Right cardiac atrium (tissue), 5 donors: ENCODE results near the gene HOXD4. TPM values are rescaled to one million over a fixed set of nuclear protein-coding genes. Genes with fewer than 3 reads are reported as not detected.

Experiments
- ATAC-seq, 2 donors: fragments of 200-7000 bp; cut with Tn5 transposase; one replicate each; pipeline versions ENCODE4 v1.8.0 to v1.9.1; 2020; ENCODE audit warnings: moderate library complexity in 2 of 2, mild to moderate bottlenecking in 1 of 2
- DNase-seq, 3 donors: peaks; one replicate each; pipeline ENCODE4 v3.0.0-alpha.2; 2020
- H3K27ac ChIP-seq: one replicate; pipeline ENCODE4 v1.5.1; 2013; ENCODE audit warnings: mild to moderate bottlenecking, low read length, control low read depth, moderate library complexity
- H3K27me3 ChIP-seq: one replicate; pipeline ENCODE4 v1.6.1; 2013; ENCODE audit not compliant: control insufficient read depth, insufficient read depth
- H3K4me1 ChIP-seq: one replicate; pipeline ENCODE4 v1.6.1; 2013; ENCODE audit warnings: low read length; ENCODE audit not compliant: control insufficient read depth, insufficient read depth
- H3K4me3 ChIP-seq: one replicate; pipeline ENCODE4 v1.5.1; 2013; ENCODE audit warnings: low read length, control low read depth
- H3K9me3 ChIP-seq: one replicate; pipeline ENCODE4 v1.6.1; 2013; ENCODE audit warnings: low read length; ENCODE audit not compliant: control insufficient read depth
- WGBS: extraction: QIAGEN DNeasy Blood & Tissue Kit; methylation state at CpG from one replicate; pipeline ENCODE4 v1.1.7; 2013; 5-methylcytosine and 5-hydroxymethylcytosine counted together
- intact Hi-C, 4 donors: fragments of 100-400 bp; cut with DNase I; formaldehyde crosslinking; loops; one replicate each; pipeline versions ENCODE4 v1.11.0 to v1.14.0; 2022 to 2023
- polyA plus RNA-seq: library from polyadenylated mRNA; stranded (reverse); fragments of 200-250 nt; gene quantifications from one replicate; pipeline ENCODE4 v1.2.3, GENCODE V29; 2013
- total RNA-seq, 4 donors: library from RNA; stranded (reverse); fragmentation: NEBNext Ultra II Directional; extraction: Animal tissue kit (Norgen Biotek cat#: 25700); gene quantifications; one replicate each; pipeline ENCODE4 v1.2.1, GENCODE V29; 2021
- donor health status: healthy with polysubstance abuse.
- donor health status: DM: no; HTN: yes; CAD: no.
- donor health status: DM: no; HTN: no; CAD: no.
- donor health status: DM: no; HTN: yes; CAD: no; lungs with severe emphysema.
- donor health status: DM: yes; HTN: yes; CAD: no.

The HOXD4 gene
- total and polyA plus RNA-seq, 5 donors: 0.29 TPM; not detected in 4

DNA sequence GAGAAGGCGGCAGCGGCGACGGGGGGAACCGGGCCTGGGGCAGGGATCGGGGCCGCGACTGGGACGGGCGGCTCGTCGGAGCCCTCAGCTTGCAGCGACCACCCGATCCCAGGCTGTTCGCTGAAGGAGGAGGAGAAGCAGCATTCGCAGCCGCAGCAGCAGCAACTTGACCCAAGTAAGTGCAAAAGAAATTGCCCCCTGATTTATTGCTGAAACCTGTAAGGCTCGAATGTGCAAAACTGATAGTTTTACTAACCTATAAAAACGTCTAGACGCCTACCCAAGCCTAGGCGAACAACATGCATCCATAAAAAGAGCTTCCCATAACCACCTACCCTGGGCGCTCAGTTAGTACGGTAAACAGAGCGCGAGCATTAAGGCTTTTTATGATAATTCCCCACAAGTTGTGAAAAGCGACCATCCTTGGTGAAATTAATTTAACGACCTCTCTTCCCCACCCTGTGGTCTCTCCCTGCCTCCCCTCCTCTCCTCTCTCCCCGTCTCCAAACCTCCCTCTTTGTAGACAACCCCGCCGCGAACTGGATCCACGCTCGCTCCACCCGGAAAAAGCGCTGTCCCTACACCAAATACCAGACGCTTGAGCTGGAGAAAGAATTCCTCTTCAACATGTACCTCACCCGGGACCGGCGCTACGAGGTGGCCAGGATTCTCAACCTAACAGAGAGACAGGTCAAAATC is 27.8 kb upstream of the HOXD4 start:
- Histone ChIP-seq H3K4me3 (peak overlapping the region; percentile 47), H3K4me1 (peaks cover 6% of the 10 kb centered on the region), H3K27me3 (peaks cover 7% of the 10 kb centered on the region), H3K27ac (no peak overlapping the region), H3K9me3 (no peaks in the 10 kb centered on the region)
- intact Hi-C loops: loop anchor here in 1 of 4 donors (10.0 kb wide), 1 partner anchor 431 kb away; no protein-coding TSS in a partner anchor
- ATAC-seq (no peak), DNase-seq (no peak)
- WGBS: 7% methylated on average over 40 of the region's 40 CpGs

DNA sequence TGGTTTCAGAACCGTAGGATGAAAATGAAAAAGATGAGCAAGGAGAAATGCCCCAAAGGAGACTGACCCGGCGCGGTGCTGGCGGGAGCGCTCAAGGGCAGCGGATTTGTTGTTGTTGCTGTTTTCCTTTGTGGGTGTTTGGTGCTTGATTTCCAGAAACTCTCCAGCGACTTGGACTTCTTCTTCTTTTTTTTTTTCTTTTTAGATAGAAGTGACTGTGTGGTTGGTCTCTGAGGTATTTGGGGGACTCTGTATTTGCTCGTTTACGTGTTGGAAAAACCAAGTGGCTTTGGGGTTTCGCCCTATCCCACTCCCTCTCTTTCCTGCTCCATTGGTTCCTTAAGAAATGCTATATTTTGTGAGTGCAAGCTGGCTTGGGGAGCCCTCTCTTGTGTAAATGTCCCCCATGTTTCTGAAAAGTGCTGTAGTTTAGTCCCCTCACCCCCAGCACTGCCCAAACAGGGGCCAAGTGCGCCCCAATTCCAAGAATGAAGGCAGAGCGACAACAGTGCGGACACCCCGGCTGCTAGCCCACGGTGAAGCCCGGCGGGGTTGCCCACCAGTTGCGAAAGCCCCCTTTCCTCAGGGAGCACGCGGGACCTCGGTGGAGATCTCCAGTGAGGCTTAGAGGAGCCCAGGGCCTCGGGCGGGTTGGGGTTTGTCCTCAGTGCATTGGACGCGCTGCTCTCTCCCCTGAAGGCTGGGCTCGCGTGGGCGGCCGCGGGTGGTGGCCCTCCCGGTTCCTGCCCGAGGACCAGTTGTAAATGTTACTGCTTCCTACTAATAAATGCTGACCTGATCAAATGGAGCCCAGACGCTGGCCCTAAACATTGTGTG is 27.0 kb upstream of the HOXD4 start:
- no peak overlapping the region for H3K4me3 ChIP-seq
- no peaks in the 10 kb centered on the region for H3K9me3 ChIP-seq
- ATAC-seq (no peak), DNase-seq (no peak)
- peaks cover 7% of the 10 kb centered on the region for H3K4me1 ChIP-seq
- no peak overlapping the region for H3K27ac ChIP-seq
- H3K27me3 ChIP-seq: peaks cover 7% of the 10 kb centered on the region
- WGBS: 13% methylated on average over 34 of the region's 34 CpGs
- intact Hi-C loops: loop anchor here in 1 of 4 donors (10.0 kb wide), 1 partner anchor 430 kb away; no protein-coding TSS in a partner anchor

DNA sequence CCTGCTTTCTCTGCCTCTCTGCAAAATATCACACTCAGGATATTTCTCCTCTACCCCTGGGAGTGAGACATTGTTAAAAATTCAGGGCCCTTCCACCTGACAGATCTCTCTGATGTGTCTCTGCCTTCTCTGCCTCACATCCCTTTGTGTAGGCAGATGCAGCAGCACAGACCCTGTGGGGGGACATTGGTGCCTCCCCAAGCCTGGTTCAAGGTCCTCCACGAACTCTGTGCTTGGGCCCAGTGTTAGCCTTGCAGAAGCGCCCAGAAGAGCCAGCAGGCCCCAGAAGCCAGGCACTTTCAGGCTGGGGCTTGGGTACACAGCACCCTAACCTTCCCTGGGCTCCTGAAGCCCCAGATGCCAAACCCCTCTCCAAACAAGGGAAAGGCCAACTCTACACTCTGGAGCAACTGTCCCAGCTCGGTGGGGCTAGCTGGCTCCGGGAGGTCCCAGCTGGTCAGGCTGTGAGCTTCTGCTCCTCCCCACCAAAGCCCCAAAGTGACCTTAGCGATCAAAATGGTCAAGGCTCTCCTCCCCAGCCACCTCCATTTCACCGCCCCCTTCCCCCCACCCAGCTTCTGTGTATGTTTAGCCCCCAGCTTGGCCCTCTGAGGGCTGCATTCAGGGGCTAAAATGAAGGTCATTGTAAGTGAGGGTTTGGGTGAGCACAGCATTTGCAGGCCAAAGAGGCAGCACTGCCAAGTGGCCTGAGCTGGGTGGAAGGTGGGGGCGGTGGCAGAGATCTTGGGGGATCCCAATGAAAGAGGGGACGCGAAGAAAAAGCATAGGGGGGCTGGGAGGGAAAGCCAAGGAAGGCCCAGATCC is 26.2 kb upstream of the HOXD4 start:
- intact Hi-C loops: loop anchor here in 3 of 4 donors (5.0 to 10.0 kb wide), 4 partner anchors 332 to 1022 kb away; no protein-coding TSS in a partner anchor
- no peak overlapping the region for H3K27ac ChIP-seq
- no peak for ATAC-seq
- H3K4me3 ChIP-seq: no peak overlapping the region
- no peaks in the 10 kb centered on the region for H3K9me3 ChIP-seq
- no peak for DNase-seq
- 29% methylated on average over 9 of the region's 9 CpGs for WGBS
- H3K27me3 ChIP-seq: peaks cover 7% of the 10 kb centered on the region
- H3K4me1 ChIP-seq: peaks cover 9% of the 10 kb centered on the region

DNA sequence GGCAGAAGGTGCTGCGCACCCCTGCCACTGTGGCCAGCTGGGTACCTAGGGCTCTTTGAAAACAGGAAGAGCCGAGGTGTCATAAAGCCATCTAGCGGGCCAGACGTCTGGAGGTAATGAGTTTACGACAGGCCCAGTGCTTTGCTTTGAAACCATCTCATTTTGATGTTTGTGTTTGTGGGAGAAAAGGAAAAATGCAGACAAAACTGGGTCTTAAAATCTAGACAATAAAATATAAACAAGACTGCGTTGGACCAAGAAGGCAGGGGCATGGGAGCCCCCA is 25.6 kb upstream of the HOXD4 start:
- Histone ChIP-seq H3K4me3 (no peak overlapping the region), H3K27me3 (peaks cover 7% of the 10 kb centered on the region), H3K4me1 (peaks cover 9% of the 10 kb centered on the region), H3K9me3 (no peaks in the 10 kb centered on the region), H3K27ac (no peak overlapping the region)
- 24% methylated on average over 6 of the region's 6 CpGs for WGBS
- no peak for ATAC-seq
- intact Hi-C loops: loop anchor here in 3 of 4 donors (5.0 to 10.0 kb wide), 4 partner anchors 332 to 1022 kb away; no protein-coding TSS in a partner anchor
- DNase-seq: no peak

DNA sequence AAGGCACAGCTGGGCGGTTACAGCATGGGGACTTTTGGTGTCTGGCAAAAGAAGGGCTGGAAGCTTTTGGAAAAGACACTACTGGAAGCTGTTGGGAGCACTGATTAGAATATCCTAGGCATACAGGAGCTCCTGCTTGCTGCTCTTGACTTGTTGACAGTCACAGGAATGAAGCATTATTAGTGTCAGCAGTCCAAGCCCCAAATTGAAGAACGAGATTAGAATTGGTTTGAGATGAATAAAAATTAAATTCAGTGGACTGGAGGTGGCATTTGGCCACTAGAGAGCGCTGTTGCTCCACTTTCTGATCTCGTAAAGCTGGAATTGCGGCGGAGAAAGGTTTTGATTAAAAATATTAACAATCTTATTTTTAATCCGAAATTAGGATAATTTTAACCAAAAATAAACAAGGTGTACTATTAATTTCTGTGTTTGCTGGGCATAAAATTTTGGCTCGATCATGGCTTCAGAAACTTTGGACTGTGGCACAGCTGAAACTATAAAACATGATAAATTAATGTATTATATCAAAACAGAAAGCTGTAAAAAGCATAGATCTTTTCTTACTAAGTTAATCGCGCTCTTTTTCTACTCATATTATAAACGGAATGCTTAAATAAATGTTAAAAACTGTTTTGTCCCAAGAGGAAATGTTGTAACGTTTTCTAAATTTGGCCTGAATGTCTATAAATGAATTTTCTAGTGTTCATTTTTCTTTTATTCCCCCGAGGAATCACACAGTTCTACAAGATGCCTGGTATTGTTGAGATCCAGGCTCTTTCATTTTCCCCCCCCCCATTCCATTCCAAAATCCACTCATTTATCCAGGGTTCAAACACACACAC is 24.2 kb upstream of the HOXD4 start:
- peaks cover 9% of the 10 kb centered on the region for H3K4me1 ChIP-seq
- no peaks in the 10 kb centered on the region for H3K9me3 ChIP-seq
- intact Hi-C loops: loop anchor here in 3 of 4 donors (5.0 to 10.0 kb wide), 4 partner anchors 330 to 1020 kb away; no protein-coding TSS in a partner anchor
- H3K27ac ChIP-seq: no peak overlapping the region
- H3K4me3 ChIP-seq: no peak overlapping the region
- DNase-seq: peak in 2 of 3 donors; percentile 64 to 87
- H3K27me3 ChIP-seq: peaks cover 9% of the 10 kb centered on the region
- WGBS: 4% methylated on average over 13 of the region's 13 CpGs
- ATAC-seq: no peak

DNA sequence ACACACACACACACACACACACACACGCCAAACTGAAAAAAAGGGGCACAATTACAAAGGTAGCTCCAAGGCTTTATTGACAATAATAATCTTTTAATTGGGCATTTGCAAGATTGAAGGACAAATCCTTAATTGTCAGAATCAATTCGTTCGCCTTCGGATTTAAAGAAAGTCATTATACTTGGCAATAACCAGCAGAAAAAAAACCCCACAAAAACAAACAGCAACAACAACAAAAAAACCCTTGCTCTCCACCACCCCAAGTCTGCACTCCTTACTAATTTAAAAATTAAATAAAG is 23.6 kb upstream of the HOXD4 start:
- Histone ChIP-seq H3K4me1 (peaks cover 8% of the 10 kb centered on the region), H3K9me3 (no peaks in the 10 kb centered on the region), H3K4me3 (no peak overlapping the region), H3K27ac (no peak overlapping the region), H3K27me3 (peaks cover 12% of the 10 kb centered on the region)
- DNase-seq (no peak), ATAC-seq (no peak)
- 24% methylated on average over 4 of the region's 4 CpGs for WGBS
- intact Hi-C loops: loop anchor here in 3 of 4 donors (5.0 to 10.0 kb wide), 4 partner anchors 330 to 1020 kb away; no protein-coding TSS in a partner anchor

DNA sequence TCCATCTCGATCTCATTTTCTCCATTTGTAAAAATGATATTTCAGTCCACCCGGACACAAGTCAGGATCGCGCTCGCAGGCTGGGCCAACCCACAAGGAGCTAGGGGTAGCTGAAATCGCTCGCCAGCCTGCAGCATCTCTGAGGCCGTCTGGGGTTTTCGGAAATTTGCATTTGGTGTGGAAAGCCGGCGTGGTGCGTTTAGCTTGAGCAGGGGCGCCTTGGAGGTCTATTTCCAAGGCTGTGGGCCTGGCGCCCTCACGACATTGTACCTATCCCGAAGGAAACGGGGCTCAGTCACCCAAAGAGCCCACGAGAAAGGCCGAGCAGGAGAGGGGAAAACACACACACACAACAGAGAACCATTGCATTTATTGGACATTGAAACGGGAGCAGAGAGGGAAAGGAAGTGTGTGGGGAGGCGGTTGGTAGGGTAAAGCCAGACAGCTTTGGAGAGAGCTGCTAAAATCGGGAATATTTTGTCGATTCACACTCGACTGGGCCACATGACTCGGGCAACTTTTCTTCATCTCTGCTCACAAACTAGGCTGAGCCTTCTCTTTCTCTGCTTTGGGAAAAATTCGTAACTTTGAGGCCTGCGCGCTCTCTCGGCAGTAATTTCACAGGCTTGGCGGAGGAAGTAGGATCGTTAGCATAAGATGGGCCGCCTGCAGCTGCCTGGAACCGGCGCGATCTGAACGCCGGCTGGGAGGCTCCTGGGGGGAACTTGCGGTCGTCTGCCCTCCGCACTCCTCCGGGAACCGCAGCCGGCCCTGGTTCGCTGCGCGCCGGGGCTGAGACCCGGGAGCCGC is 23.0 kb upstream of the HOXD4 start:
- Histone ChIP-seq H3K9me3 (no peaks in the 10 kb centered on the region), H3K4me1 (peaks cover 3% of the 10 kb centered on the region), H3K27ac (no peak overlapping the region), H3K27me3 (peaks cover 14% of the 10 kb centered on the region), H3K4me3 (no peak overlapping the region)
- no peak for DNase-seq
- 12% methylated on average over 49 of the region's 49 CpGs for WGBS
- intact Hi-C loops: loop anchor here in 3 of 4 donors (5.0 to 10.0 kb wide), 4 partner anchors 329 to 1019 kb away; no protein-coding TSS in a partner anchor
- ATAC-seq: no peak

DNA sequence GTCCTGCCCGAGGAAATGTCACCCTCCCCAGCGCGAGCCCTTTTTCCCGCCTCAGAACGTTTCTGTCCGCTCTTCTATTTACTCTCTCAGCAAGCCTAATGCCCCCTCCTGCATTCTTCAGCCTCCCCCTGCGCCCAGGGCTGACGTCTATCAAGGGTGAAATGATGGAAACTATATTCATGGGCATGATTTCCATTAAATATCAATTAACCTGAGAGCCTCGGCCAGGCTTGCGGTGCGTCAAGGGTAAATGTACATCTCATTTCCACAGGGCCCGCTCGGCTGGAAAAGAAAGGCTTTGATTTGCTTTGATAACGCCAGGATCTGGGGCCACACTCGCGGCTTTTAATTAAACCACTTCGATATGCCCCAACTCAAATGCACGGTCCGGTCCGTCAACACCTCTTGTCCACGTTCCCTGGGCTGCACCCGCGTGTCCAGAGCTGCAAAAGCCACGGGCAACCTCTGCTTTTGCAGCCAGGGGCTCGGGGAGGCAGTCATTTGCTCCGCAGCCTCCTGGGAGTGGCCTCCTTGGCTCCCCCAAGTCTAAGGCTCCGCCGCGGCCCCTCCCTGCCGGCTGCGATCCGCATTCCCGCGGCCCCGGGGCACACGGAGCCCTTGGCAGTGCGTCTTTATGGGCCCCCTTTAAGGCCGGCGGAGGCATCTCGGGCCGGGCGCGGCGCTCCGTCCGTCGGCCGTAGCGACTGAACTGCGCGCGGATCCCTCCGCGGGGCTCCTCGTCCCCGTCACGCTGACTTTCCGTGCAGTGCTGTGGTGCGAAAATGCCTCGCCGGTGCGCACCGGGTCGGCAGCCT is 22.2 kb upstream of the HOXD4 start, which contains the start of gene HOXD8:
Gene HOXD8 (plus strand): TSS at position 724 of the 815 bp plus-strand sequence. CDS start 662 bp downstream, outside the sequence.
- Histone ChIP-seq H3K4me1 (peaks cover 3% of the 10 kb centered on the region), H3K4me3 (peak within 1 kb of the TSS; percentile 55), H3K27me3 (peaks cover 14% of the 10 kb centered on the region), H3K9me3 (no peaks in the 10 kb centered on the region), H3K27ac (no peak within 1 kb of the TSS)
- ATAC-seq (peak; percentile 34 to 43), DNase-seq (peak in 2 of 3 donors; percentile 62 to 75)
- intact Hi-C loops: loop anchor here in 3 of 4 donors (5.0 to 10.0 kb wide), 4 partner anchors 328 to 1018 kb away; no protein-coding TSS in a partner anchor
- WGBS: 2% methylated on average over 64 of the region's 64 CpGs

DNA sequence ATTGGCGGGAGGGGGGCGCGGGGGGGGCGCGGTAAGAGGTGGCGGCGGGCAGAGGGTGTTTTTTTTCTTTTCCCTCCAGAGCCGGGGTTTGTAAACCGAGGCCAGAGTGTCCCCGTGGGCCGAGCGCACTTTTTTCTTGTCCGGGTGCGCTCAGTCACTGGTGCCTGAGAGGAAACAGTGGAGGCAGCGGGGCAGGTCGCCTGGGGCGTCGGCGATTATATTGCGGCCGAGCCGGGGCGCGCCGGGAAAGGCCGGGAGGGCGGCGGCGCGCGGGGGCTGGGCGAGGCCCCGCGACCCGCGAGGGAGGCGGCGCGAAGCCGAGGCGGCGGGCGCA is 21.6 kb upstream of the HOXD4 start:
- no peak overlapping the region for H3K27ac ChIP-seq
- no peaks in the 10 kb centered on the region for H3K9me3 ChIP-seq
- ATAC-seq: no peak
- intact Hi-C loops: loop anchor here (5.0 to 10.0 kb wide), 6 partner anchors 328 to 1018 kb away; no protein-coding TSS in a partner anchor
- H3K4me3 ChIP-seq: peak overlapping the region; percentile 55
- peaks cover 14% of the 10 kb centered on the region for H3K27me3 ChIP-seq
- H3K4me1 ChIP-seq: peaks cover 3% of the 10 kb centered on the region
- 2% methylated on average over 43 of the region's 43 CpGs for whole genome bisulfite sequencing
- no peak for DNase-seq
